HG03135 (cell line): ENCODE results near the gene FAM110D.

Experiments used
- ATAC-seq: cut with Tn5 transposase; IDR thresholded peaks from one replicate; pipeline ENCODE4 v1.9.1; 2021; ENCODE audit warnings: mild to moderate bottlenecking, moderate library complexity; ENCODE audit not compliant: unreplicated experiment

Gene FAM110D

GRCh38 chr1:26127235-26128163 lies 31.4 kb upstream of the FAM110D start:
- no peak for ATAC-seq

GRCh38 chr1:26129778-26130177 lies 29.1 kb upstream of the FAM110D start:
- no peak for ATAC-seq

GRCh38 chr1:26130695-26131094 lies 28.2 kb upstream of the FAM110D start:
- no peak for ATAC-seq

GRCh38 chr1:26132128-26132833 lies 26.6 kb upstream of the FAM110D start:
- ATAC-seq, result no peak

- no peak for ATAC-seq
Measured at GRCh38 chr1:26132834-26133167, 26.1 kb upstream of the FAM110D start.

GRCh38 chr1:26134466-26134865 lies 24.4 kb upstream of the FAM110D start:
- ATAC-seq, result no peak

- no peak for ATAC-seq
Measured at GRCh38 chr1:26138974-26139558, 19.8 kb upstream of the FAM110D start.

GRCh38 chr1:26142159-26142558 lies 16.7 kb upstream of the FAM110D start:
- ATAC-seq, result no peak

- ATAC-seq, result no peak
Measured at GRCh38 chr1:26145041-26145959, 13.6 kb upstream of the FAM110D start.

- ATAC-seq, result no peak
Measured at GRCh38 chr1:26145960-26146294, 13.0 kb upstream of the FAM110D start.

GRCh38 chr1:26148887-26149286 lies 10.0 kb upstream of the FAM110D start:
- no peak for ATAC-seq

GRCh38 chr1:26153966-26154532 lies 4.8 kb upstream of the FAM110D start:
- ATAC-seq, result no peak

GRCh38 chr1:26154750-26155149 lies 4.1 kb upstream of the FAM110D start:
- no peak for ATAC-seq

- no peak for ATAC-seq
Measured at GRCh38 chr1:26155370-26156284, 3.3 kb upstream of the FAM110D start.

GRCh38 chr1:26156285-26157038 lies 2.4 kb upstream of the FAM110D start:
- no peak for ATAC-seq

- ATAC-seq, result no peak
Measured at GRCh38 chr1:26158271-26158907, 490 bp upstream of the FAM110D start.

GRCh38 chr1:26159743-26160039 lies 812 bp downstream of the FAM110D start:
- ATAC-seq, result no peak
